H9 (cell line): ENCODE results near the gene LRP5. TPM values are rescaled to one million over a fixed set of nuclear protein-coding genes. Genes with fewer than 3 reads are reported as not detected.

Experiments used
- DNase-seq: peaks from one replicate; pipeline ENCODE4 v3.0.0-alpha.2; 2017
- H2AFZ ChIP-seq: one replicate; pipeline ENCODE4 v1.6.1; 2013; ENCODE audit warnings: mild to moderate bottlenecking, low read length, control low read depth, moderate library complexity
- H2AK5ac ChIP-seq: 2 replicates; pipeline ENCODE4 v1.6.1; 2013; ENCODE audit warnings: low read length, control low read depth, mixed read lengths; ENCODE audit not compliant: insufficient read length
- H2BK120ac ChIP-seq: one replicate; pipeline ENCODE4 v1.6.1; 2013; ENCODE audit warnings: low read depth, mild to moderate bottlenecking, low read length, control low read depth, inconsistent platforms; ENCODE audit not compliant: poor library complexity, severe bottlenecking
- H2BK12ac ChIP-seq: 2 replicates; pipeline ENCODE4 v1.6.1; 2013; ENCODE audit warnings: low read length, control low read depth, mixed read lengths, low read depth; ENCODE audit not compliant: insufficient read length
- H2BK15ac ChIP-seq: 2 replicates; pipeline ENCODE4 v1.6.1; 2013; ENCODE audit warnings: low read depth, low read length, control low read depth
- H2BK20ac ChIP-seq: one replicate; pipeline ENCODE4 v1.6.1; 2013; ENCODE audit warnings: low read depth, mild to moderate bottlenecking, low read length, control low read depth, inconsistent platforms; ENCODE audit not compliant: poor library complexity, severe bottlenecking
- H2BK5ac ChIP-seq: 2 replicates; pipeline ENCODE4 v1.6.1; 2013; ENCODE audit warnings: low read length, control low read depth, mixed read lengths; ENCODE audit not compliant: insufficient read length
- H3K14ac ChIP-seq: 2 replicates; pipeline ENCODE4 v1.6.1; 2013; ENCODE audit warnings: low read length, control low read depth; ENCODE audit not compliant: insufficient read depth
- H3K18ac ChIP-seq: 2 replicates; pipeline ENCODE4 v1.6.1; 2013; ENCODE audit warnings: low read depth, mild to moderate bottlenecking, mixed read lengths, low read length, control low read depth; ENCODE audit not compliant: insufficient read length
- H3K23ac ChIP-seq: 2 replicates; pipeline ENCODE4 v1.6.1; 2013; ENCODE audit warnings: low read length, control low read depth, mixed read lengths, low read depth; ENCODE audit not compliant: insufficient read length
- H3K23me2 ChIP-seq: 2 replicates; pipeline ENCODE4 v1.6.1; 2013; ENCODE audit warnings: low read depth, mild to moderate bottlenecking, mixed read lengths, low read length, control low read depth; ENCODE audit not compliant: insufficient read length, poor library complexity, severe bottlenecking
- H3K27ac ChIP-seq: 2 replicates; pipeline ENCODE4 v1.5.1; 2013; ENCODE audit warnings: low read length, control low read depth, mixed read lengths, low read depth; ENCODE audit not compliant: insufficient read length
- H3K27me3 ChIP-seq: 2 replicates; pipeline ENCODE4 v1.6.1; 2013; ENCODE audit warnings: low read length, control low read depth, inconsistent platforms; ENCODE audit not compliant: insufficient read depth
- H3K4ac ChIP-seq: 2 replicates; pipeline ENCODE4 v1.6.1; 2013; ENCODE audit warnings: low read depth, mild to moderate bottlenecking, control low read depth, inconsistent platforms, low read length, moderate library complexity
- H3K4me1 ChIP-seq: 2 replicates; pipeline ENCODE4 v1.6.1; 2013; ENCODE audit warnings: low read length, control low read depth, inconsistent platforms; ENCODE audit not compliant: insufficient read depth
- H3K4me2 ChIP-seq: 2 replicates; pipeline ENCODE4 v1.6.1; 2013; ENCODE audit warnings: low read length, control low read depth, mixed read lengths; ENCODE audit not compliant: insufficient read length, insufficient read depth
- H3K56ac ChIP-seq: 2 replicates; pipeline ENCODE4 v1.6.1; 2013; ENCODE audit warnings: low read depth, mild to moderate bottlenecking, mixed read lengths, low read length, control low read depth; ENCODE audit not compliant: insufficient read length
- H3K79me1 ChIP-seq: 2 replicates; pipeline ENCODE4 v1.6.1; 2013; ENCODE audit warnings: low read depth, mild to moderate bottlenecking, moderate library complexity, low read length, control low read depth, inconsistent platforms; ENCODE audit not compliant: insufficient read depth, poor library complexity, severe bottlenecking
- H3K79me2 ChIP-seq: 2 replicates; pipeline ENCODE4 v1.6.1; 2013; ENCODE audit warnings: low read length, control low read depth, inconsistent platforms; ENCODE audit not compliant: insufficient read depth
- H3K9ac ChIP-seq: 2 replicates; pipeline ENCODE4 v1.6.1; 2013; ENCODE audit warnings: low read length, control low read depth, mixed read lengths; ENCODE audit not compliant: insufficient read length; ENCODE audit errors: extremely low read depth
- H3K9me3 ChIP-seq: one replicate; pipeline ENCODE4 v1.6.1; 2013; ENCODE audit warnings: low read depth, low read length, inconsistent platforms; ENCODE audit not compliant: control insufficient read depth
- H3T11ph ChIP-seq: one replicate; pipeline ENCODE4 v1.6.1; 2013; ENCODE audit warnings: mild to moderate bottlenecking, low read length, control low read depth, inconsistent platforms
- H4K20me1 ChIP-seq: one replicate; pipeline ENCODE4 v1.6.1; 2013; ENCODE audit not compliant: control insufficient read depth, insufficient read length, insufficient read depth
- H4K5ac ChIP-seq: 2 replicates; pipeline ENCODE4 v1.6.1; 2013; ENCODE audit warnings: low read depth, mild to moderate bottlenecking, mixed read lengths, low read length, control low read depth; ENCODE audit not compliant: insufficient read length
- H4K8ac ChIP-seq: replicated peaks from 2 replicates; pipeline ENCODE4 v1.6.1; 2013; ENCODE audit warnings: low read length, control low read depth, mixed read lengths, low read depth; ENCODE audit not compliant: insufficient read length
- H4K91ac ChIP-seq: 2 replicates; pipeline ENCODE4 v1.6.1; 2013; ENCODE audit warnings: low read depth, mild to moderate bottlenecking, moderate library complexity, mixed read lengths, low read length, control low read depth; ENCODE audit not compliant: insufficient read length
- H3K27ac Mint-ChIP-seq, 3 experiments: 2 replicates in 2 of 3; 3 replicates in 1 of 3; pipeline ENCODE4 v1.8.0; 2020 to 2021; ENCODE audit warnings: mixed read lengths in 3 of 3, mild to moderate bottlenecking in 1 of 3, moderate library complexity in 1 of 3
- H3K27me3 Mint-ChIP-seq: 2 replicates; pipeline ENCODE4 v1.8.0; 2021; ENCODE audit warnings: low read depth, mild to moderate bottlenecking, moderate library complexity, mixed read lengths
- H3K36me3 Mint-ChIP-seq, 3 experiments: 2 replicates in 2 of 3; 3 replicates in 1 of 3; pipeline ENCODE4 v1.8.0; 2020 to 2021; ENCODE audit warnings: low read depth in 3 of 3, mixed read lengths in 3 of 3; ENCODE audit not compliant: insufficient read depth in 1 of 3
- H3K4me1 Mint-ChIP-seq, 2 experiments: 2 replicates each; pipeline ENCODE4 v1.8.0; 2020; ENCODE audit warnings: mixed read lengths in 2 of 2
- H3K4me3 Mint-ChIP-seq, 2 experiments: 2 replicates in 1 of 2; 3 replicates in 1 of 2; pipeline ENCODE4 v1.8.0; 2020 to 2021; ENCODE audit warnings: mild to moderate bottlenecking in 2 of 2, mixed read lengths in 2 of 2, moderate library complexity in 1 of 2
- H3K9me3 Mint-ChIP-seq, 2 experiments: 2 replicates in 1 of 2; 3 replicates in 1 of 2; pipeline ENCODE4 v1.8.0; 2020; ENCODE audit warnings: mild to moderate bottlenecking in 2 of 2, mixed read lengths in 2 of 2, moderate library complexity in 1 of 2
- CTCF ChIP-seq: fragments of 200-600 bp; sonication (generic); conservative IDR thresholded peaks from 3 replicates; pipeline ENCODE4 v1.8.0; 2021; ENCODE audit warnings: antibody characterized with exemption, mild to moderate bottlenecking
- WGBS: extraction: QIAGEN DNeasy Blood & Tissue Kit; methylation state at CpG from one replicate; pipeline ENCODE4 v1.1.7; 2013; ENCODE audit warnings: missing lambda C conversion rate, low lambda C conversion rate, mixed read lengths; ENCODE audit not compliant: insufficient read length; ENCODE audit errors: extremely low coverage; 5-methylcytosine and 5-hydroxymethylcytosine counted together
- total RNA-seq: library from RNA; stranded (reverse); gene quantifications from 2 replicates; pipeline ENCODE4 v1.2.1, GENCODE V29; 2021

LRP5 gene
- total RNA-seq, 1 experiment from 2014 or later = 38.4 TPM

- no peak overlapping the region for H3K4me2 ChIP-seq
- H3K56ac ChIP-seq = no peak overlapping the region
- no peak overlapping the region for H4K5ac ChIP-seq
- no peak overlapping the region for H3K9ac ChIP-seq
- H3K79me2 ChIP-seq = peaks cover 70% of the 10 kb centered on the region
- H3K27ac ChIP-seq = no peak overlapping the region
- no peak overlapping the region for H3K18ac ChIP-seq
- TF ChIP-seq CTCF = no peak
- Mint-ChIP-seq H3K36me3 (peaks cover 46 to 53% (median 52%) of the 10 kb centered on the region in 3 experiments), H3K27me3 (no peaks in the 10 kb centered on the region), H3K9me3 (peaks cover 9 to 35% of the 10 kb centered on the region in 2 experiments; a peak in 4 of 5 replicates), H3K4me1 (peaks cover 52 to 60% of the 10 kb centered on the region in 2 experiments), H3K27ac (peak overlapping the region in 2 of 3 experiments; percentile 25 to 85; a peak in 6 of 7 replicates), H3K4me3 (peak overlapping the region in 1 of 2 experiments; percentile 1; a peak in 1 of 5 replicates)
- no peak overlapping the region for H2BK120ac ChIP-seq
- H2BK15ac ChIP-seq = no peak overlapping the region
- H4K20me1 ChIP-seq = no peaks in the 10 kb centered on the region
- no peak overlapping the region for H4K91ac ChIP-seq
- H3K4me1 ChIP-seq = peaks cover 4% of the 10 kb centered on the region
- no peak overlapping the region for H2BK5ac ChIP-seq
- H2BK20ac ChIP-seq = no peak overlapping the region
- no peak overlapping the region for H4K8ac ChIP-seq
- H3K9me3 ChIP-seq = no peaks in the 10 kb centered on the region
- H3K27me3 ChIP-seq = no peaks in the 10 kb centered on the region
- H3K4ac ChIP-seq = no peak overlapping the region
- H3K23me2 ChIP-seq = no peaks in the 10 kb centered on the region
- no peak overlapping the region for H3K14ac ChIP-seq
- H2AK5ac ChIP-seq = no peak overlapping the region
- peaks cover 10% of the 10 kb centered on the region for H3K79me1 ChIP-seq
- no peak overlapping the region for H2AFZ ChIP-seq
- H3K23ac ChIP-seq = no peak overlapping the region
- no peak overlapping the region for H2BK12ac ChIP-seq
- WGBS = no CpG with 5 or more reads among the region's 17 CpGs
- no peak overlapping the region for H3T11ph ChIP-seq
- DNase-seq = no peak
These were observed 159.3 kb downstream of the LRP5 start for GRCh38 chr11:68471360-68472340.
